ENCODE measurements around the gene KCNK16. TPM values are rescaled to one million over a fixed set of nuclear protein-coding genes. Genes with fewer than 3 reads are reported as not detected.

KCNK16 gene
- total RNA-seq, result not detected

DNA sequence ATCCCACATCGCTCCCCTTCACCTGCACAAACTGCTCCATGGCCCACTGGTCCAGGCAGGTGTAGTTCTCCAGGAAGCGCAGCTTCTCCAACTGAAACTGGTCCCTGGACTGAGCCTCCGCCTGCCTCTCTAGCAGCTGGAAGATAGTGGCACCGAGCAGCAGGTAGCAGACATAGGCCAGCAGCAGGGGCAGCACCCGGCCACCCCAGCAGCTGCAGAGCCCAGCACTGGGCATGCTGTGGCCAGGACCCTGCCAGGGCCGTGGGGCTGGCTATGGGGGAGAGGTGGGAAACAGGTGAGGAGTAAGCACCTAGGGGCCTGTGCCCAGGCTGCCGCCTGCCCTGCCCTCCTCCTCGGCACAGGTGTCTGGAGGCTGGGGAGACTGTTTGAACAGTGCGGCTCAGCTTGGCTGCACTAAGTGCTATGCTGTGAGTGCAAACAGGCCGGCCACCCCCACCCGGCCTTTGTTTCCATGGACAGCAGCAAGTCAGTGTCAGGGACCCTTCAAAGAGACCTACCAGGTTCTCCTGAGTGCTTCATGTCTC lies at the start of gene KCNK16:
TSS of gene KCNK16 (minus strand) at position 397 of the 545 bp plus-strand sequence. CDS start at position 235, 162 bp downstream.

DNA sequence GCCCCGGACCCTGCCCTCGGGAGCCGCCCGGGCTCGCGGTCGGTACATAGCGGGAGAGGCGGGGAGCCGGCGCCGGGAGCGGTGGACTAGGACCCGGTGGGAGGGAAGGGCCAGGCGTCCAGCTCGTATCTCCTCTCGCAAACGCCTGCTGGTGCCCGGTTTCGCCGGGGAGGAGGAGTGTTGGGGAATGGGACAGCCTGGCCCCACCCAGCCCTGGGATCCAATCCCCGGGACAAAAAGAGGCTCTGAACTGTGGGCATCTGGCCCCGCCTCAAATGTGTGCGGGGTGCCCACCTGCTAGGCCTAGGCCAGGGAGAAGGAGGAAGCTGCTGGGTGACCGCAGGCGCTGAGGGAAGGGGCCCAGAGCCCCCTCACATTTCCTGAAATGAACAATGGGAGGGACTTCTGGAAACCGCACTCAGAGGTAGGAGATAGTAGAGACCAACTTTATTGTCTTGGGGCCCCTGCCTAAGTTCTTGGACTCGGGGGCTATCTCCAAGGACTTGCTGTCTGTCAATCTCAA lies 8.2 kb downstream of the KCNK16 start, which contains the start of gene KCNK17:
TSS of gene KCNK17 (minus strand) at position 147 of the 523 bp plus-strand sequence. CDS start at position 48, 99 bp downstream.

Other genes with a start within 250 kb of the KCNK16 start
- 24.1 TPM for gene SAYSD1, start 207.5 kb downstream of the KCNK16 start, total RNA-seq
- not detected for gene KCNK5, start 93.2 kb downstream of the KCNK16 start, total RNA-seq
- gene KCNK17, start 8.3 kb downstream of the KCNK16 start, total RNA-seq, result not detected

Data from parietal lobe (tissue), 1 donor.